HG02884 (cell line): ENCODE data around the gene PJA2.
"Not testable (repeated sequence)": the region's sequence is repeated elsewhere in the genome, so short reads cannot be mapped to it uniquely, and the experiment has no call there.

Source experiments
- ATAC-seq: cut with Tn5 transposase; IDR thresholded peaks from one replicate; pipeline ENCODE4 v1.9.1; 2021; ENCODE audit warnings: mild to moderate bottlenecking, moderate library complexity; ENCODE audit not compliant: unreplicated experiment

Gene PJA2

DNA sequence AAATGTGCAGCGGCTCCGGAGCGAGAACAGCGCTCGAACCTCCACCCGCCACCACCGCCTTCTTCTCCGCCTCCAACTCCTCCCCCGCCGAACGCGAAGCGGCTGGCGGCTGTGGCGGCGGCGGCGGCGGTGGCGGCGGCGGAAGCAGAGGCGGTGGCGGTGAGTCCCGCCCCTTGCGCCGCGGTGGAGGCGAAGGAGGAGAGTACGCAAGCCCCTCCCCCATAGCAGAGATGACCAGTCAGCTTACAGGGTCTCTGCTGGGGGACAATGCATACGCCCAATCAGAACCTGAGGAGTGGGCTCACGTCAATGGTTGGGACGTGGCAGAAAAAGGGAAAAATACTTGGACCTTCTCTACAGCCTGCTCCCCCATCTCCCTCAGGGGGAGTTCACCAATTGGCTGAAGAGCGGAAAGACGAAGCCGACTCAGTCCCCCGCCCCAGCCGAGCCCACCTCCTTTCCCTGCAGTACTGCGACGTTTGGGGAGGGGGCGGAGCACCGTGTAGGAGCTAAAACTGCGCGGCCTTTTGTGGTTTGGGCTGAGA is at the start of gene PJA2:
Gene PJA2, minus strand, starts transcription at position 131 of the 545 bp plus-strand sequence. CDS start 26,541 bp downstream, outside the sequence.
- peak; percentile 74 for ATAC-seq

GRCh38 chr5:109455598-109456096 is 45.9 kb upstream of the PJA2 start:
- peak; percentile 100 for ATAC-seq

DNA sequence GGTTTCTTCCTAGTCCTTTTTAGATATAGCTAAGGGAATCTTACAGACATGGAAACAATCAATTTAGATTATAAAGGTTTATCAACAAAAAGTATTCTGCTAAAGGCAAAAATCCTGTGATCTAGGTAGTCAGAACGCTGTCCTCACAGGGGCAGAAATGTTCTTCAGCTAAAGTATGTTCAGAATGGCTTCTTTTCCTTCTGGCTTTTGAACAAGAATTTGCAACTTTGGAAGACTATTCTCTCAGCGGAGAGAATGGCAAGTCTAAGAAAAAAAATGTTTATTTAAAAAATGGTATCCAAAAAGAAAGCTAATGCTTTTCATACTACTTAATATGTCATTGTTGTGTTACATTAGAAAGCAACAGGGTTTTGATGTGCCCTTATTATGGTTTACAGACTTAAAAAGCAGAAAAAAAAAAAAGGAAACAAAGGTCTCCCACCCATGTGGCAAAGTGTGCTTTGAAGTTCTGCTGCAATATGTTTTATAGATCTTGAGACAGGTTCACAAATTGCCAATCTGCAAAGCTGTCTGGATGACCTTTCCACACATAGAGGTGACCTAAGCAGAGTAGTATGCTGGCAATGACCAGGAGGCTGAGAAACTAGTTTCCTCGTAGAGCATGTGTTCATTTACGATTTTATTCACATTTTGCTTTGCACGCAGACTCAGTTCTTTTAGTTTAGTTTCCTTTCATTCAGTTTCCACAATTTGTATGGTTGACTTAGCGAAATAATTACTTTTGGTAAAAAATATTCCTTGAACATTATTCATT is 45.1 kb upstream of the PJA2 start:
- ATAC-seq, result no peak

- ATAC-seq, result no peak
Observed at GRCh38 chr5:109453251-109453650, 43.5 kb upstream of the PJA2 start.

GRCh38 chr5:109452661-109453060 is 42.9 kb upstream of the PJA2 start:
- no peak for ATAC-seq

DNA sequence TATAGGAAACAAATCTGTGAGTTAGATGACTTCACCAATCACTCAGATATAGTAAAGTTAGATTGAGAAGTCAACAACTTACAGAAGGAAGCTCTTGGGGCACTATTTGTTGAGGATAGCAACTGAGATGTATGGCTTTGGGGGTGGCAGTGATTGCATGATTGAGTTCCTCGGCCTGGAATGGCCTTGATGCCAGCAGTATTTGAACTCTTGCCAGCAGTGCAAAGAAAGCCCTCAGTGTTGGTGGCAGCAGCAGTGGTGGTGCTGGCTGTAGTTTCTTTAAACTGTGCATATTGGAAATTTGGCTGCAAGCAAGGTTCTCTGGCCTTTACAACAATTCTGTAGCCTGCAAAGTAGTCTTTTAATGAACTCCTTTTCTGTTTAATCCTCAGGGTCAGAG is 41.4 kb upstream of the PJA2 start:
- ATAC-seq, result no peak

DNA sequence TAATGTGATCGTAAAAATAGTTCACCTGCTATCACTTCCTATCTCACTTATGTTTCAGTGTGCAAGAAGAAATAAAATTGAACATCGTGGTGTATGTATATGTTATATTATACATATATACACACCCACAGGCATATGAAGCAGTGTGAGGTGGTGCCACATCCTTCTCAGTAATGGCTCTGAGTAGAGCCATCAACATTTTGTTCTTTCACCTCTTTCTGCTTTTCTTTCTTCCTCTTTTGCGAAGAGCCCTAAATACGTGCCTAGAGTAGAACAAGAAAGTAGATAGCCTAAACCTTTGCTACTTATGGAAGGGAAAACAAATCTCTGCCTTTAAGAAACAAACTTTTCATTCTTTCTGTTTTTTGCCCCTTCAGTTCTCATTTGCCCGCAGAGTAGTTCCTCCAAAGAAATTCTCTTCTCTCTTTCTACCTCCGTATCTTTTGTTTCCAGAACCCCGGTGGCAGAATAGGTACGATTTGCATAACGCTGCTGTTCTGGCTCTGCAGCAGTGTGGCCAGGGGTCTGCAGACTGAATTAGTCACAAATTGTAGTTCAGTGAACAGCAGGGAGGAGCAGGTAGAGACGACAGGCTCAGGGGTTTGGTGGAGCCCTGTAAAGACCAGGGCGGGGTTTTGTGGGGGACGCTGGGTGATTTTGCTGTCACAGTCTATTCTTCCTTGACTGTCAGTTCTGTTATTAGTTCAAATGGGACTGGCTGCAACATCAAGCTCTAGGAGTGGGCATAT is 40.5 kb upstream of the PJA2 start:
- peak; percentile 57 for ATAC-seq

DNA sequence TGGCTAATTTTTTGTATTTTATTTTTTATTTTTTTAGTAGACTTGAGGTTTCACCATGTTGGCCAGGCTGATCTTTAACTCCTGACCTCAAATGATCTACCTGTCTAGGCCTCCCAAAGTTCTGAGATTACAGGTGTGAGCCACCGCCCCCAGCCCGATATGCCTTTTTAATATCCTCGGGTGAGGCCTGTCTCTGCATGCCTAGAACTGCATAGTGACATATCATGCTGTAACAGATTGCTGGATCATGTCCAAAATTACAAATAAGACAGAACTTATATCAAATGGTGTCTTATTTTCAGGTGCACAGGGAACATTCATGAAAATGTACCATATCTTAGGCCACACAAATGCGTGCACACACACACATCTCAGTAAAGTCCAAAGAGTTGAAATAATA is 39.1 kb upstream of the PJA2 start:
- no peak for ATAC-seq

- no peak for ATAC-seq
Observed at GRCh38 chr5:109439590-109439989, 29.8 kb upstream of the PJA2 start.

GRCh38 chr5:109426075-109426474 is 16.3 kb upstream of the PJA2 start:
- ATAC-seq, result no peak

- ATAC-seq, result not testable (repeated sequence)
Observed at GRCh38 chr5:109425521-109425920, 15.7 kb upstream of the PJA2 start.

- ATAC-seq, result no peak
Observed at GRCh38 chr5:109421956-109422355, 12.2 kb upstream of the PJA2 start.

DNA sequence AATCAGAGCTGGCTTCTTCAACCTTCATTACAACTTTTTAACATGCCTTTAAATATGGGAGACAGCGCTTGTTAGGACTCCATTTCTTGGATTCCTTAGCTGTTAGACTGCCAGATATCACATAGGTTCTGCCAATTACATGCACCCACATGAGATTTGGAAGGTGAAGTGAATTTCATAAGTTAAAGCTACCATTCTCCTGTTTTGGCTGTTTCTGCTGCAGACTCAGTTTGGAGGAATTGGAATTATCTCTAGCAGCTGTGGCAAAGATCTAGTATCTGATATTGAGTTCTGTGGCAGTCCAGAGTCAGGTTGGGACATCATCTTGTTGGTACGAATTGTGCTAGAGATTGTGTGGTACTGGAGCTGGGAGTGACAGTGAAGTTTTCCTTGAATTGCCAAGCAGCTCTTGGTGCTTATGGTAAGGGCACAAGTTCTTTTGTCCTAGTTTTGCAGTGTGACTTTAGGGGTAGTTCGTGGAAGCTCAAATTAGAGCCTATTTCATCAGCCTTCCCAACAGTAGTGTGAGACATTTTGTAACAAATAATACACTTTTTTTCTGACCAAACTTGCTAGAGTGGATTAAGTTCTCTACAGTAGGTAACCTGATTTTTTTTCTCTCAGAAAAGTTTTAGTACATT is 9.1 kb upstream of the PJA2 start:
- ATAC-seq, result no peak

GRCh38 chr5:109416882-109417281 is 7.1 kb upstream of the PJA2 start:
- ATAC-seq, result no peak

DNA sequence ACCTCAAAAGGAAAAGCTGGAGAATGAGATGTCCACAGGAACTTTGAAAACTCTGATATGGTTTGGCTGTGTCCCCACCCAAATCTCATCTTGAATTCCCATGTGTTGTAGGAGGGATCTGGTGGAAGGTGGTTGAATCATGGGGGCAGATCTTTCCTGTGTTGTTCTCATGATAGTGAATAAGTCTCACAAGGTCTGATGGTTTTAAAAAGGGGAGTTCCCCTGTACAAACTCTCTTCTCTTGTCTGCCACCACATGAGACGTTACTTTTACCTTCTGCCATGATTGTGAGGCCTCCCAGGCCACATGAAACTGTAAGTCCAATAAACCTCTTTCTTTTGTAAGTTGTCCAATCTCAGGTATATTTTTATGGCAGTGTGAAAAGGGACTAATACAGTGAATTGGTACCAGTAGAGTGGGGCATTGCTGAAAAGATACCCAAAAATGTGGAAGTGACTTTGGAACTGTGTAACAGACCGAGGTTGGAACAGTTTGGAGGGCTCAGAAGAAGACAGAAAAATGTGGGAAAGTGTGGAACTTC is 4.2 kb upstream of the PJA2 start:
- ATAC-seq, result not testable (repeated sequence)

GRCh38 chr5:109413458-109413857 is 3.7 kb upstream of the PJA2 start:
- no peak for ATAC-seq

GRCh38 chr5:109412981-109413402 is 3.2 kb upstream of the PJA2 start:
- no peak for ATAC-seq

GRCh38 chr5:109411627-109412026 is 1.9 kb upstream of the PJA2 start:
- no peak for ATAC-seq

DNA sequence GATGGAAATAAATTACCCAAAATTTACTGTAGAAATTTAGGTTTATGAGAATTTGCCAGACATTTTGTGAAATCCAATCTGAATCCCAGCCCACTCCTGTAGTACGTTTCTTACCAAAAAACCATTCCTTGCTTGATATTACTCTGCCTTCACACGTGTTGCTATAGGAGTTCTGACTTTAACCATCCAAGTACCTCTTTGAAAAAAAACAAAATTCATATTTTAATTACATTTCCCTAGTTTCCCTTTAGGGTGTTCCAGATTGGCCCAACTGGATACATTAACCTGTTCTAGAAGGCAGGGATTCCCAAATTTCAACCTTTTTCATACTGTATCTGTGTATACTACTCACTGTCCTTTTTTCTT is 1.4 kb upstream of the PJA2 start:
- no peak for ATAC-seq

GRCh38 chr5:109410389-109411148 is 795 bp upstream of the PJA2 start:
- no peak for ATAC-seq
